Right renal cortex interstitium (tissue), 3 donors: Measurements from ENCODE around the gene POLD3. TPM values are rescaled to one million over a fixed set of nuclear protein-coding genes. Genes with fewer than 3 reads are reported as not detected.
"Not testable (repeated sequence)": the region's sequence is repeated elsewhere in the genome, so short reads cannot be mapped to it uniquely, and the experiment has no call there.

Experiments
- DNase-seq, 3 donors: peaks; one replicate each; pipeline ENCODE4 v3.0.0-alpha.2; 2013; ENCODE audit warnings: low read depth in 3 of 3, low spot score in 2 of 3
- polyA plus RNA-seq, 3 donors: library from polyadenylated mRNA; unstranded; fragments of 120-200 nt; gene quantifications; one replicate each; pipeline ENCODE4 v1.2.1, GENCODE V29; 2013; ENCODE audit not compliant: insufficient read length in 3 of 3

Gene POLD3
- polyA plus RNA-seq, 3 donors: 34.7 to 37.6 (median 36.4) TPM

DNA sequence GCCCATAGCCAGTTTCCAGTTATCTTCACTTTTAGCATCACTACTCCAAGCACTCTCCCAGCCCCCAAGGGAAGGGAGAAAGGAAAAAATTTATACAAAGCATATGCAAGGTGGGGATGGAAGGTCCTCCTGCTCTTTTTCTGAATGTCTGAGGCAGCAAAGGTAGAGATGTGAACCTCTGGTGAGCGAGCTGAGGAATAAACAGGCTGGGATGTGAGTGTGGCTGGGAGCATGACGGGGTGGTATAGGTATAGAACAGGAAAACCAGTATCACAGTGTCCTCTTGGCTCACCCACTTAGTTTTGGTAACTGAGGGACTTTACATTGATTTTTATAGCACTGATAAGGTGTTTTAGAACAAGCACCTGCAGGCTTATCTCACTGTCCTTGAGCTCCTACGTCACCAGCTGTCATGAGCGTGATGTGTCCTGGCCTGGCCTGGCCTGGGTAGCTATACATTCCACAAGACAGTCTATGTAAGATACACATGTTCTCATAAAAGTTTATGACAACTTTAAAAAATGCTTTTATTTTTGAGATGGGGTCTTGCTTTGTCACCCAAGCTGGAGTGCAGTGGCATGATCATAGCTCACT lies 10.3 kb upstream of the POLD3 start:
- no peak for DNase-seq

DNA sequence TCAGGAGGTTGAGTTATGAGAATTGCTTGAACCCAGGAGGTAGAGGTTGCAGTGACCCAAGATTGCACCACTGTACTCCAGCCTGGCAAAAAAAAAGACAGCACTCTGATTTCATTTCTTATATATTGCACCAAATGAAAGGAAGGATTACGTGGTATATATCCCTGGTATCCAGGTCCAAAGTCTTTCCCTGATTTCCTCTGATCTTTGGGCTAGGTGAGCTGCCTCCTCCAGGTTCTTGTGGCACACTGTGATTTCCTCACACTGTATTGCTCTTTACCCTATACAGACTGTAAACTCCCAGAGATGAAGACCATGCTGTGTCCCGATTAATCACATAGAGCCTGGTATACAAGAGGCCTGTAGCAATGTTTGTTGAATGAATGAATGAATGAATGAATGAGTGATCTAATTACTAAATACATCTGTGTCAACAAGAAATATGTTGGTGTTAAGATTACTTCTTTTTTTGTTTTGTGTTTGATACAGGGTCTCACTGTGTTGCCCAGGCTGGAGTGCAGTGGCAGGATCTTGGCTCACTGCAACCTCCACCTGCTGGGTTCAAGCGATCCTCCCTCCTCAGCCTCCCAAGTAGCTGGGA lies 9.3 kb upstream of the POLD3 start:
- no peak for DNase-seq

DNA sequence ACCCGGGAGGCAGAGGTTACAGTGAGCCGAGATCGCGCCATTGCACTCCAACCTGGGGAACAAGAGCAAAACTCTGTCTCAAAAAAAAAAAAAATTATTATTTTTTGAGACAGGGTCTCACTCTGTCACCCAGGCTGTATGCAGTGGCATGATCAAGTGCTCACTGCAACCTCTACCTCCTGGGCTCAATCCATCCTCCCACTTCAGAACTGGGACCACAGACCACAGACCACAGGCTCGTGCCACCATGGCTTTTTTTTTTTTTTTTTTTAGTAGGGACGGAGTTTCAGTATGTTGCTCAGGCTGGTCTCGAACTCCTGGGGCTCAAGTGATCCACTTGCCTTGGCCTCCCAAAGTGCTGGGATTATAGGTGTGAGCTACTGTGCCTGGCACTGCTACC lies 1.9 kb upstream of the POLD3 start:
- not testable (repeated sequence) for DNase-seq

DNA sequence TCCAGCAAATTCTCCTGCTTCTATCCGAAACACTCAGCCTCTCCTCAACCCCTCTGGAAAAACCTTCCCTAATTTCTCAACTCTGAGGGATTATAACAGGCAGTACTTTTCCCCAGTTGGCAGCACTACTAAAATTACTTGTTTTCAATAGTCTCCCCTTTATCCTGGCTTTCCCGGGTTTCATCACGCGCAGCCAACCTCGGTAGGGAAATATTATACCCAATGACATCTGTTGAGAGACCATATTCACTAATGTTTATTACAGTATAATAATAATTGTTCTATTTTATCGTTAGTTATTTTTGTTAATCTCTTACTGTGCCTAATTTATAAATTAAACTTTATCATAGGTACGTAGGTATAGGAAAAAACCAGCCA lies 330 bp upstream of the POLD3 start:
- DNase-seq: peak in 1 of 3 donors; percentile 19

DNA sequence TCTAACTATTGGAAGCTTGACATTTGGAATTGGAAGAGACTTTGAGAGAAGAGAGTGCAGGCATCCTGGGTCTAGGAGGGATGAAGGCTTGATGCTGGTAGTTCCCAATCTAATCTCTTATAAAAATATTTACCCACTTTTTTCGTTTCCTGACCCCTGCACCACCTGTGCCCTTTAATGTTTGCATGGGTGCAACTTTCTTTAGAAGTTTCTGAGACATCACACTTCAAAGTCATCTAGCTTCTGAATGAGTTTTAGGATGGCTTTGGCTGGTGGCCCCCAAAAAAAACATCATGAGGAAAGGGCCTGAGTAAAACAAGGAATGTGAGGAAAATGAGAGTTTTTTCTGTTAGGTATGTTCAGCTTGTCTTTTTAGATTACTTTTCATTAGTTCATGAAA lies 1.1 kb downstream of the POLD3 start:
- no peak for DNase-seq

DNA sequence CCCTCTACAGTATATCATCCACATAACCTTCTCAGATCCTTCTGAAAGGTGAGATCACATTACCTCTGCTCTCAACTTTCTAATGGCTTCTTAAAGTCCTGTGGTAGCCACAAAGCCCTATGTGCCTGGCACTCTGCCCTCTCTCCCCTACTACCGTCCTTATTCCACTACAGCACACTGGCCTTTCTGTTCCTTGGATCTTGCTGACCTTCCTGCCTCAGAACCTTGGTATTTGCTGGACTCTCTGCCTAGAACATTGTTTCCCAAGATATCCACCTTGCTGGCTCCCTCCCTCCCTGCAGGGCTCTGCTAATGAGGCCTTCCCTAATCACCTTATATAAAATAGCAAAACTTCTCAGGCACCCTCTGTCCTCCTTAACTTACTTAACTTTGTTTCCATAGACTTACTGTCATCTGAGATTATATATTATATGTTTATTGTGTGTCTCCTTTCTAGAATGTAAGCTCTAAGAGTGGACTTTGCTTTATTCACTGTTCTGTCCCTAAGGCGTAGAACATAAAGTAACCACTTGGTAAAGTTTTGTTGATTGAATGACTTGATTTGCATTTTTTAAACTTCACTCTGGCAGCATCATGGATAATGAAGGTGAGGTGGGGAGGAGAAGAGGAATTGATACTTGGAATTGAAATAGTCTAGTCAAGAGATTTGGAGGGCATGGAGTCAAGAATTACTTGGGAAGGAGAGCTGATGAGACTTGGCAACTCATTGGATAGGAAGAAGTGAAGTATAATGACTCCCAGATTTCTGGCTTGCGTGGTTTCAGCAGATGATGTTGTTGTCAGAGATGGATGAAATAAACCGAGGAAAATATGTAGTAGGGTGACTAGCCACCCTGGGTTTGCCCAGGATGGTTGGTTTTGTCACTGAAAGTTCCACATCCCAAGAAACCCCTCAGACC lies 10.5 kb downstream of the POLD3 start:
- DNase-seq: no peak

DNA sequence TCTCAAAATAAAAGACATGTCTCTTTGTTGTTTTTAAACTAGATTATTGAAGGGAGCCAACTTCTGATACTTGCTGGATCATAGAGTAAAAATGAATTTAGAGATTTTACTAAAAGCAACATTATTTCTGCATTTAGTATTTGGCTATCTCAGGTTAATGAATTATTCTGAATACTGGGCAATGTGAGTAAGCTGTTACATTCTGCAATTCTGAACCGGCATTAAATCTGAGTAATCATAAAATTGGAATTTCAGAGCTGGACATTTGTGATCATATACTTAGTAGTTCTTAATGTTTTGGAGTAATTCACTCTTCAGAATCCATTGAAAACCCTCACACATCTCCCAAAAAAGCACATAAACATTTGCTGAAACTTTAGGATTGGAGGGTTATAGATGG lies 11.5 kb downstream of the POLD3 start:
- no peak for DNase-seq

DNA sequence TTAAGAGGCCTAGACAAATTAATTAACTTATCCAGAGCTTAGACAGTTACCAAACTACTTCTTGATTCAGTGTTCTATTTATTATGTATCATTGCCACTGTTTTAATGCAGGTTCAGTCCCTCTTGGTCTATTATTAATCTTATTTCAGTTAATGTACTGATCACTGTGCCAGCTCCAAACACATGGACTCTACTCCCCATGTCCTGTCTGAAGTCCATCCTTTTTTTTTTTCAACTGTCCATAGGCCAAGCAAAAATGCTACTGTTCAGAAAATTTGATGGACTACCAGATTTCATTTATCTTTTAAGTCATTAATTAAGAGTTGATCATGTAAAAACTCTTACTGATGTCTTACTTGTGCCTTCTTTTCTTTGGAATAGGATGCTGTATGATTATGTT lies 11.9 kb downstream of the POLD3 start:
- DNase-seq: no peak

DNA sequence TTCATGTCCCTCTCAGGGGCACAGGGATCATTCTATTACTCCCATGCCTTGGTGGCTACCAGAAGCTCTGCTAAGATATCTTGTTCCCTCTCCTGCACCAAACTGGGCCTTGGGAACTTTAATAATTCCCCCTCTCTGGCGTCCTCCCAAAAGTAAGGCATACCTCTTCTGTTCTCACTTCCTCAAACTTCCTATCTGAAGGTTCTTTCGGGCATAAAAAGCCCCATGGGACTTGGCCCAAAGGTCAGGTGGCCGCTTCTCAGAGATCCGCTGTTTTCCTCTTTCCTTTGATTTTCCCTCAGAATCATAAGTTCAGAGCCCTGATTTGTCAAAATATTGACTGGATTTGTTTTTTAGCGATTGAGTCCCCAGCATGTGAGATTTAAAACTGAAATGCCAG lies 13.0 kb downstream of the POLD3 start:
- DNase-seq: no peak

DNA sequence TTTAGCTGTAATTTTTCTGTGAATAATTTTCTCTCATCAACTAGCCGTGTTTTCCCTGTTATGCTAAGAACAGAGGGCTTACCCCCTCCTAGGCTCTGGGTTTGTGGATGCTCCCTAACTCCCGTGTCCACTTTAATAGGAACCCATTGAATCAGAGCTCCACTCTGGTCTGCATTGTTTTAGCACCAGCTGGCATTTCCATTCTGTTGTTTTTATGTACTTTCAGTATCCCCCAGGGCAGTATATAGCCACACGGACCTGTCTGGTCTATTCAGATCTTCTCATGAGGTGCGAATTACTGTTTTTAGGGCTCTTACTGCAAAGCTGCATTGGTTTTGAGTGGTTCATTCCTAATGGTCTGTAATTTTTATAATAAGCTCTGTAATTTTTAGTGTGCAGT lies 16.0 kb downstream of the POLD3 start:
- no peak for DNase-seq

DNA sequence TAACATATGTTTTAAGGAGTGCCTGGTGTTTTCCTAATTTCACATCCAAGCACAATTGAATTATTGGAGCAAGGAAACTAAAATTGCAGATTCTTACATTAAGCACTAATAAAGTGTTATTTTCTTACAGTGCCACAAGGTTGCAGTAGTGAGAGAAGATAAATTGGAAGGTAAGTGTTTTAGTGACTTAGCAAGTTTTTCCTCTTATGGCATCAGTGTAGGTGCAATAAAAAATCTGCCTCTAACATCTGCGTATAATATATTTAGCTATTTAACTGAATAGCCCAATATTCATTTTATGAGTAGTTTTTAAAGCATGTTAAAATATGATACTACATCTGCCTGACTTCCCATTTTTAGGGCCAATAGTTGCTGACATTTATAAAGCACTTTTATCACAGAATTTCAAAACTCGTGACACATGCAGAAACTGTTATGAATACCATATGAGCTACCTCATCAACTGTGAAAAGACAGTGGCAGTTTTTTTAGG lies 19.0 kb downstream of the POLD3 start:
- DNase-seq: no peak

DNA sequence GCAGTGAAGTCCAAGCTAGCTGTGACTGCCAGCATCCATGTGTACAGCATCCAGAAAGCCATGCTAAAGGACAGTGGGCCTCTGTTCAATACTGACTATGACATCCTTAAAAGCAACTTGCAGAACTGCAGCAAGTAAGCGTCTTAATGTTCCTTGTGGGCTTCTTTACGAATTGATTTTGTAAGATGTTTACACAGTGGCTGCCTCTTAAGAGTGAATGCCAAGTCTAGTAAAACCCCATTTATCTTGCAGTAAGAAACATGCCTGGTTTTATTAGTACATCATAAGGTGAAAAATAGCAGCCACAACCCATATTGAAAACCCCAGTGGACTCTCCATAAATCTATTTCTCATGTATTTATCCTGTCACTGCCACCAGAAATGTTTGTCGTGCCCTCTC lies 20.5 kb downstream of the POLD3 start:
- no peak for DNase-seq

DNA sequence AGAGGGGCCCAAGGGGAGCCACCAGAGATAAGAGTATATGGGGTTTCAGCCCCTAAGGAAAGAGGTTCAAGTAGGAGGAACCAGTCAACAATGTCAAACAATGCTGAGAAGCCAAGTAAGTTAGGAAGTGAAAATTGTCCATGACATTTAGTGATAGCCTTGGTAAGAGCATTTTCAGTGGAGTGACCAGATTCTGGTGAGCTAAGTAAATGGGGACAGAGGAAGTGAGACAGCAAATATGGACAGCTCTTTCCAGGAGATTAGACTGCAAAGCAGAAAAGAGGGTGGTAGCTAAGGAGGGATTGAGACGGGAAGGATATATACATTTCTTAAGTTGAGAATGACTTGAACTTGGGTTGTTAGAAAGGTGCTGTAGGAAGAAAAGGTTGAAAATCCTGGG lies 22.9 kb downstream of the POLD3 start:
- no peak for DNase-seq

DNA sequence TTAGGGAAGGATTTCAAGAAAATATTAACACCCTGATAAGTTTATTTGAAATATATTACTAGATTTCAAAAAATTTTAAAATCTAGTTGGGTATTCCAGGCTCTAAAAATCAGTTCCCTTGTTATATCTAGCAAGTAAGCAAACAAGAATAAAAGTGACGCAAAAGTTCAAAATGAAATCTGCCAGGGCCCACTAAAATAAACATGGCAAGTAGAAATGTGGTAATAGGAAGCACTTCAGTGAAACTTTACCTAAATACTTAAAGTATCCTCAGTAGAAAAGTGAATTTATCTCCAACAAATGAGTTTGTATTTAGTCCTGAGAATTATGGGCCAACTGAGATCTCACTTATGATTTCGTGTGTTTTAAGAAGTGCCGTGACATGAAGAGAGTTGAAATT lies 23.6 kb downstream of the POLD3 start:
- no peak for DNase-seq

DNA sequence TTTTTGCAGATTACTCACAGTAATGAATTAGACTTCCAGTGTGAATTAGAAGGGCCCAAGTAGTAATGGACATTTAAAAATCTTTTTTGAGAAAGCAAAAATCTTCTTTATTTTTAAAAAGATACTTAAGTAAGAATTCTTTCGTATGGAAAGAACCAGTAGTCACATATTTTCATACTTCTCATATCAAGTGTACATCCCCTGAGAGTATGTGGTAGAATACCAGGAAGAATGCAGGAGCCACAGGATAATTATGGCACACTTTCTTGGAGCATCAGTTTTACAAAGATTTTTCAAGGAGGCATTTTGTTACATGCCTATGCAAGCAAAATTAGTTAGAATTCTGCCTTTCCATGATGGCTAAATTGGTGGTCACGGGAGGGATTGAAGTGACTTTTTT lies 28.1 kb downstream of the POLD3 start:
- DNase-seq: no peak

DNA sequence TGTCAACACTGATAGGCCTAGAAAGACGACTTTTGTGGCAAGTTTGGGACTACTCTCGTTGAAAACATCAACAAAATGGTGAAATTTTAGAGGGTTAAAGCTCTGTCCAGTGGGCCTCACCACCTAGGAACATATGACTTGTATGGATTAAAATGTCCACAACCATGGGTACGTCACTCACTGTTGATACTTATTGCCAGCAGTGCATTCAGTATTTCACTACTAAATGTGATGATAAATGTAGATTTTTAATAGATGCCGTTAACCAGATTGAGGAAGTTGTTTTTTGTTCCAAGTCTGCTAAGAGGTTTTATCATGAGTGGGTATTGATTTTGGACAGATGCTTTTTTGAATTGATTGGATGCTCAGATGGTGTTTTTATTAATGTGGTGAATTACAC lies 33.7 kb downstream of the POLD3 start:
- no peak for DNase-seq

DNA sequence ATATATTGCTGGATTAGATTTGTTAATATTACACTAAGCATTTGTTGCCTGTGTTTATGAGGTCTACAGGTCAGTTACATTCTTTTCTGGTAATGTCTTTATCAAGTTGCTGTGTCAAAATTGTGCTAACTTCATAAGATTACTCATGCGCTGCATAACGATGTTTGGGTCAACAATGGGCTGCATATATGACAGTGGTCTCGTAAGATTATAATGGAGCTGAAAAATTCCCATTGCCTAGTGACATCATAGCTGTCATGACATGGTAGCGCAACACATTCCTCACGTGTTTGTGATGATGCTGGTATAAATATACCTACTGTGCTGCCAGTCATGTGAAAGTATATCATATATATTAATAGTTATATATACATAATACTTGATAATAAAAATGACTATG lies 34.2 kb downstream of the POLD3 start:
- no peak for DNase-seq

DNA sequence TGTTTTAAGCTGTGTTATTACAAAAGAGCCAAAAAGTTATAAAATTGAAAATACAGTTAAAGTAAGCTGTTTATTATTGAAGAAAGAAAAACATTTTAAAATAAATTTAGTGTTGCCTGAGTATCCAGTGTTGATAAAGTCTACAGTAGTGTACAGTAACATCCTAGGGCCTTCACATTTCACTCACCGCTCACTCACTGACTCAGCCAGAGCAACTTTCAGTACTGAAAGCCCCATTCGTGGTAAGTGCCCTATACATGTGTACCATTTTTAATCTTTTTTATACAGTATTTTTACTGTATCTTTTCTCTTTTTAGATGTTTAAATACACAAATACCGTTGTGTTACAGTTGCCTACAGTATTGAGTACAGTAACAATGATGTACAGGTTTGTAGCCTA lies 35.0 kb downstream of the POLD3 start:
- DNase-seq: no peak

DNA sequence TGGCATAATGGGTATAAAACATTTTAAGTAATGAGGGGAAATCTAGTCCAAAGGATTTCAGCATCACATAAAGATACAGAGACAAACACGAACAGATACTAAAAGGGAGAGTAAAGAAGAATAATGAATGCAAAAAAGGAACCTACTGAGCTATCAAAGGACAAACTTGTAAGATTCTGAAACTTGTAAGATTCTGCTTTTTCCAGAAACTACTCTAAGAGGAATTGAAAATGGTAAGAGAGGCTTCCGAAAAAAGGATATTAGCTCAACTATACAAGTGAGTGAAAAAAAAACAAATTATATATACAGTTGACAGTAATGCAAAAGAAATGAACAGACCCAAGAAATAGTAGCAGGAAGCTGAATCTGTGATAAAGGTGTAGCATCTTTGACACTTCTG lies 37.7 kb downstream of the POLD3 start:
- no peak for DNase-seq

DNA sequence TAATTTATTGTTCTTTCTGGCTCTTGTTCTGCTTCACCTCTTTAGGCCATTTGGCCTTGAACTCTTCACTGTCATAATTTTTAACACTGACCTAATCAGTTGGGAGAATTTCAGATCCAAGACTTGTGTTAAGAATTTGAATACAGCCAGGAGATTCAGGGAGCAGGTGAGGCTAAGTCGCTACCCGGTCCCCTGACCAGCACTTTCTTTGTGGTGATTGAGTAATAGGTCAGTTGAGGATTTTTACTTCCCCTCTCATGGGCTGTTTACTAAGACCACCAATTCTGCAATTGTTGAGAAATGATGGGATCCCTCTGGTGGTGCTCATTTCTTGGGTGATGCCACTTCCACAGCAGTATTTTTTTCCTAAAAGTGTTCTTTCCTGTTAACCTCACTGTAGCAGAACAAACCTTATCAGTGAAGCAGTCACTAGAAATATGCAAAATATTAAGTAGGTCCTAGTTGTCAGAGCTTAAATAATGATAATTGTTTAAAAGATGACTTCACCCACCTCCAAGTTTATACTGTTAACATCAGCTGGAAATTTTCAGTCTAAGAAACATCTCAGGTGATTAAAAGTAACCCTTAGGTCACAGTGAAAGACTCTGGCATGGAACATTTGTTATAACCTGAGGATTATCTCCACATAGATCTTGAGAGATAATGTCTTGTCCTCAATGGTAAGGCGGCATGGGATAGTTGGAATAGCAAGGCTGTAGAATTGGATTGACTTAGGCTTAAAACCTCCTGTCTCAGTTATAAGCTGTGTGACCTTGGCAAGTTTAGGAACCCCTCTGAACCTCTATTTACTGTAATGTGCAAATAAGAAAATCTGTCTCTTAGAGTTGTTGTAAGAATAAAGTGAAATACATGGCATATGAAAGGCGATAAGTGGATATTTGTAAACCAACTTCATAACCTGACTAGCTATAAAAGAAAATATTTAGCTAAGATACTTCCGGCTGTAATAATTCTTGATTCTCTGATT lies 41.3 kb downstream of the POLD3 start:
- no peak for DNase-seq

DNA sequence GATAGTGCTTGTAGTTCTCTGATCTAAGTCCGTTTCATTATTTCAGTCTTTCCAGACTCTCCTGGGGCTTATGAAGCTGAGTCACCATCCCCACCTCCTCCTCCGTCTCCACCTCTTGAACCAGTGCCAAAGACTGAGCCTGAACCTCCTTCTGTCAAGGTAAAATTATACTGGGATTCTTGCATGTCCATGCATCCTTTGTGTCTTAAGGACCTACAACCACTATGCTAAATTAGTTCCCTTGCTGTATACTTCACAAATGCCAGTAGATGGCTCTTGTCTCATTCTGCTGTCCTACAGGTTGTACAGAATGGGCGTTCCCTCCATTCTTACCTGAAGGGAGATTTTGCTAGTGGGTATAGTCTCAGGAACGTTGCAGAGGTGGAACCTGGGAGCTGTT lies 42.2 kb downstream of the POLD3 start:
- DNase-seq: no peak
